HG03095 (cell line): ENCODE data around the gene USP9Y.

ENCODE experiments used
- ATAC-seq: cut with Tn5 transposase; IDR thresholded peaks from one replicate; pipeline ENCODE4 v1.9.1; 2021; ENCODE audit warnings: moderate library complexity; ENCODE audit not compliant: unreplicated experiment

The USP9Y gene

GRCh38 chrY:12784521-12784920, 83.5 kb downstream of the USP9Y start:
- ATAC-seq = no peak

DNA sequence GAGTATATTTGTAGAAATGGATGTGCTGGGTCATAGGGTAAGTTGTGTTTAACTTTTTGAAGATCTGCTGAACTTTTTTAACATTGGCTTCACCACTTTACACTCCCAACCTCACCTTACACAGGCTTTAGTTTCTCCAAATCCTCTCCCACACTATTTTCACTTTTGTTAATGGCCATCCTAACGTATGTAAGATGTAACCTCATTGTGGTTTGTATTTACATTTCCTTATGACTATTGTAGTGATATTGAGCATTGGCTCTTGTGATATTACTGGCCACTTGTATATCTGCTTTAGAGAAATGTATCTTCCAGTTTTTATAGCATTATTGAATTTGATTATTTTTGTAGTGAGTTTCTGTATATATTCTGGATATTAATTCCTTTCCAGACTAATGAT, 93.0 kb downstream of the USP9Y start:
- no peak for ATAC-seq

DNA sequence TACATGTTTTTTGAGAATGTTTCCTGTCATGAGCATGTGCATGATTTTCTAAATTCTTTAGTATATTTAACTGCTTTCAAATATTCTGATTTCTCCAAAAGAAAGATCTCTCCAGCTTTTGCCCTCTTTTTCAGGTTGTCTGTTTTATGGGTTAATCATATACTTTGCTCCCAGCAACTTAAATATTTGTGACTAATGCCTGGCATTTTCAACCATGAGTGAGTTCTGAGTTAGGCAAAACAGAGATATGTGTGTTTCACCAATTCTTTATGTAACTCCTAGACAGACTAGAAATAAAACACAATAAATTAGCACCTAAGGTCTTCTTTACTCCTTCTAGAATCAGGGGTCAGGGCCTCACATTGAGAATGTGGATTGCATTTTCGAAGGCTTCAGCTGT, 107.0 kb downstream of the USP9Y start:
- ATAC-seq = no peak

- no peak for ATAC-seq
Measured at GRCh38 chrY:12809034-12809433, 108.0 kb downstream of the USP9Y start.

GRCh38 chrY:12823408-12823807, 122.4 kb downstream of the USP9Y start:
- ATAC-seq = no peak

GRCh38 chrY:12826791-12827190, 125.8 kb downstream of the USP9Y start:
- no peak for ATAC-seq

GRCh38 chrY:12833284-12833683, 132.3 kb downstream of the USP9Y start:
- no peak for ATAC-seq

DNA sequence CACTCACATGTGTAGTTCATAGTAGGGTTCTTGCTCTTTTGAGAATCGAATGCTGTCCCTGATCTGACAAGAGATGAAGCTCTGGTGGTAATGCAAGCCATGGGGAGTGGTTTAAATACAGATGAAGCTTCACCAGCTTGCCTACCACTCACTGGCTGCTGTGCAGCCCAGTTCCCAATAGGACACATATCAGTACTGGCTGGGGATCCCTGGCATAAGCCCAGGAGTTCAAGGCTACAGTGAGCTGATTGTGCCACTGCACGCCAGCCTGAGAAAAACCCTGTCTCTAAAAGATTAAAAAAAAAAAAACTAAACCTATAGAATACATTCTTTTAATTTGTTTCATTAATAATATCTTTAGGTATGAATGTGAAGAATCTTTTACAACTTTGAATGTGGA, 136.5 kb downstream of the USP9Y start:
- ATAC-seq = no peak

DNA sequence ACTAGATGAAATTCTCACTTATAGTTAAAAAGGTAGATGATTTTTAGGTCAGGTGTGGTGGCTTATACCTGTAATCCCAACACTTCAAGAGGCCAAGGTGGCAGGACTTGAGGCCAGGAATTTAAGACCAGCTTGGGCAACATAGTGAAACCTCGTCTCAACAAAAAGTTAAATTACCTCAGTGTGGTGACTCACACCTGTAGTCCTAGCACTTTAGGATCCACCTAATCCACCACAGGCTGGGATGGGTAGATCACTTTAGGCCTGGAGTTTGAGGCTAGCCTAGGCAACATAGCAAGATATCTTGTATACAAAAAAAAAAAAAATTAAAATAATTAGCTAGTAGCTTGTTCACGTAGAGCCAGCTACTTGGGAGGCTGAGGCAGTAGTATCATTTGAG, 140.3 kb downstream of the USP9Y start:
- ATAC-seq = no peak

- no peak for ATAC-seq
Measured at GRCh38 chrY:12846793-12847192, 145.8 kb downstream of the USP9Y start.

- no peak for ATAC-seq
Measured at GRCh38 chrY:12855791-12856275, 154.8 kb downstream of the USP9Y start.

DNA sequence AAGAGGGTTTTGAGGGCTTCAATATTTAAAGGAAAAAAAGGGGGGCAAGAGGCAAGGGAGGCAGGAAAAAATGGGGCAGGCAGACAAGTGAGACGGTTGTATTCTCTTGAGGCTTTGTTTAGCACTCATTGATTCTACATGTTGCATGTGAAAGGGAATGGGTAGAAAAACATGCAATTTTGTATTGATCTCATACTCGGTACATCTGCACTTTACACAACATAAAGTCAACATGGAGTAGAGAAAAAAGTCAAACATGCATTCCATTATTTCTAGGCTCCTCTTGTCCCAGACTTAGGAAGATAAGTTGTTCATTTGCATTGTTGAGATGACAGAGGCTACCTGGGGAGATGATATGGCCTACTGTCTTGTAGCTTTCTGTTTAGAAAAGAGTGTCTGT, 166.9 kb downstream of the USP9Y start:
- no peak for ATAC-seq

DNA sequence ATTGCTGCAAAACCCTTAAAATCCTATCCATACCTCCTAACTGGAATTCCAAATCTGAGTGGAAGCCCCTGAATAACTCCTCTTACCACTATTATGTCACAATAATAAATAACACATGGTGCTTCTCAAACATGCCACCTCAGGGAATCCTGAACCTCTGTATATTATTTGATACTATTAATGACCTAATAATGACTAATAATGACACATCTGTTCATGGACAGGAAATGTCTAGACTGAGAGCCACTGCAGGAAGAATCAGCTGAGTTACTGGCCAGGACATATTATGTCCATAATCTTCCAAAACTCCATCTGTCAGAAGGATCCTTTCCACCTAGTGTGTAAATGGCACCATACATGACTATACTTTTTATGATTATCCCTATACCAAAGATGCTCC, 195.9 kb downstream of the USP9Y start:
- ATAC-seq = no peak

DNA sequence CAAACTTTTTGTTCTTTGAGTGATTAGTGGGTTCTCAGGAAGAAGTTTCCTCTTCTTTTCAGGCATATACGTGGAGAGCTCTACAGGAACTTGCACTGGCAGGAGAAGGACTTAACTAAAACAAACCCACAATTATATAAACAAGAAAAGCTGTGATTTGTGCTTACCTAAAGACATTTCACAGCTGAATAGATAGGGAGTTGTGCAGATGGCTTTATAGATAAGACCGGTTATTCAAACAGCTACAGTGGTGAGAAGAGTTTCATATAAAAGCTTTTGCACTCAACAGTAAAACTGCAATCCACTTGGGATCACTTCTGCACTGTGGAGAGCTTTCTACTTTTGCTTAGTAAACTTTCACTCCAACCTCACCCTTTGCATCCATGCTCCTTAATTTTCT, 197.6 kb downstream of the USP9Y start:
- no peak for ATAC-seq

- ATAC-seq = no peak
Measured at GRCh38 chrY:12904618-12905516, 203.8 kb downstream of the USP9Y start, which contains the start of gene DDX3Y. Gene DDX3Y, plus strand, starts transcription at chrY:12904868. Its CDS starts 69 bp downstream, at chrY:12904937.

DNA sequence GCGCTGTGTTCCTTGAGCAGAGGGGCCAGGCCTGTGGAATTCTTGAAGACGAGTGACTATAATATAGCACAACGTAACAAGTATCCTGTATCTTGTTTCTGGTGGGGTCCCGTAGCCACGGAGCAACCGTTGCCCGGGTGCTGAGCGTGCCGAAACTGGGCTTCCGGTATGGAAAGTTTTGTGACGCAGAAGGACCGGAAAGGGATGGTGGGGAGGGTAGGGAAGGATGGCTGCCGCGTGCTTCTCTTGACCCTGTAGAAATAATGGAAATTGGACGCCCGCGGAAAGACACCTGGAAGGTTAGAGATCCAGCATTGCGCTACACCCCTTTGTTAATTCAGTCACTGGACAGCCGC, 204.5 kb downstream of the USP9Y start:
- no peak for ATAC-seq

- ATAC-seq = no peak
Measured at GRCh38 chrY:12905895-12906294, 204.9 kb downstream of the USP9Y start.
